CD4-positive, alpha-beta T cell treated with Interleukin-21 for 1 hour (primary cell): ENCODE measurements around the gene FAM149A.

Source experiments
- DNase-seq: peaks from one replicate; pipeline ENCODE4 v3.0.0-alpha.2; 2020

FAM149A gene

GRCh38 chr4:186161138-186161537 is 56.6 kb downstream of the FAM149A start:
- peak; percentile 30 for DNase-seq

GRCh38 chr4:186166852-186167512 is 62.5 kb downstream of the FAM149A start:
- no peak for DNase-seq

GRCh38 chr4:186167605-186168004 is 63.1 kb downstream of the FAM149A start:
- no peak for DNase-seq

GRCh38 chr4:186168750-186169149 is 64.2 kb downstream of the FAM149A start:
- no peak for DNase-seq

DNA sequence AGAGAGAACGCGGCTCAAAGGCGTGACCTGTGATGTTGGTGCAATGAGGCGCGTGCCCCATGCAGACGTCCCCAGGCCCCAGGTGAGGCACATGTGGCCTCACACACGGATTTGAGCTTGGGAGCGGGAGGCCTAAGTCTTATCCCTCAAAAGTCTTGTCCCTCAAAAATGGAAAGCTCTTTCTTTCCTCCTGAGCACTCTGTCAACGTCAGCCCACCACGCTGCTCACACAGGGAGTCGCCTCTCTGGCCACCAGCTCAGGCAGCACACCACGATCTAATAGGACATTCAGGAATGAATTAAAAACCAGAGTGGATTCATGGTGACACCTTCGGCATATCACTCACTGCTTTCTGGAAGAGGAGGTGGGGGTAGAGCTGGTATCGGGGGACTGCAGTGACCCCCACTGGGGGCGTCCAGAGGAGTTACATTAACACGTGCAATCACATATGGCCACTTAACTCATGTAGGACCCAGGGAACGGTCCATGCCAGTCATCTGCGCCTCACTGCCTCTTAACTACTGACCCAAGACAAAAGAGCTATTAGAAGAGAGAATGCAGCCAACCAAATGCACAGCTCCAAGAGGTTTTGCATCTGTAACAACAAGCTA is 64.9 kb downstream of the FAM149A start:
- DNase-seq = no peak

- DNase-seq = no peak
Observed at GRCh38 chr4:186169945-186170802, 65.7 kb downstream of the FAM149A start.

- DNase-seq = no peak
Observed at GRCh38 chr4:186170966-186171365, 66.5 kb downstream of the FAM149A start.

GRCh38 chr4:186172546-186172945 is 68.0 kb downstream of the FAM149A start:
- no peak for DNase-seq

GRCh38 chr4:186188107-186188506 is 83.6 kb downstream of the FAM149A start:
- DNase-seq = no peak

- DNase-seq = no peak
Observed at GRCh38 chr4:186189656-186190055, 85.2 kb downstream of the FAM149A start.

DNA sequence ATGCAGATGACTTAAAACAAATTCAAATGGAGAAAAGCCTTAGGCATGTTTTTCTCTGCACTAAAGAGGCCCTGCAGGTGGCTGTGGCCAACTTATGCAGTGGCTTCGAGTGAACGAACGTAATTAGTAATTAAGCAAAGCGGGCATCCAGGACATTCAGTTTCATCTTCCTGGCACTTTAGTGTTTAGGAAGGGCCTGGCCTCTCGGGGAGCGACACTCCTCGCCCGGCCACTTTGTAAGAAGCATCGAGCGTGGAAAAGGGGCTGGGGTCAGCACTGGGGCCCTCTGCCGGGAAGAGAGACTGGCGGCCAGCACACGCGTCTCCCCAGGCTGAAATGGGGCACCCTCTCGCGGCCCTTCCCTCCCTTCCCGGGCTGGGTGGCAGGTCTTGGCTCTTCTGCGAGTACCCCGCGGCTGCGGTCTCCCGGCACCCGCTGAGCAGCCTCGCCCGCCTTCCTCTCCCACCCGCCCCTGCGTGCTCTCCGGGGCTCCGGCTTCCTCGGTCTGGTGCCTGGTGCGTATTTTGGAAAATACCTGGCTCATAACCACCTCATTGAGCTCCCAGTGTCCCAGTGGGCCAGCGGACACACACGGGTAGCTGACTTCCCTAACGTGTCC is 86.2 kb downstream of the FAM149A start:
- DNase-seq = peak; percentile 58

DNA sequence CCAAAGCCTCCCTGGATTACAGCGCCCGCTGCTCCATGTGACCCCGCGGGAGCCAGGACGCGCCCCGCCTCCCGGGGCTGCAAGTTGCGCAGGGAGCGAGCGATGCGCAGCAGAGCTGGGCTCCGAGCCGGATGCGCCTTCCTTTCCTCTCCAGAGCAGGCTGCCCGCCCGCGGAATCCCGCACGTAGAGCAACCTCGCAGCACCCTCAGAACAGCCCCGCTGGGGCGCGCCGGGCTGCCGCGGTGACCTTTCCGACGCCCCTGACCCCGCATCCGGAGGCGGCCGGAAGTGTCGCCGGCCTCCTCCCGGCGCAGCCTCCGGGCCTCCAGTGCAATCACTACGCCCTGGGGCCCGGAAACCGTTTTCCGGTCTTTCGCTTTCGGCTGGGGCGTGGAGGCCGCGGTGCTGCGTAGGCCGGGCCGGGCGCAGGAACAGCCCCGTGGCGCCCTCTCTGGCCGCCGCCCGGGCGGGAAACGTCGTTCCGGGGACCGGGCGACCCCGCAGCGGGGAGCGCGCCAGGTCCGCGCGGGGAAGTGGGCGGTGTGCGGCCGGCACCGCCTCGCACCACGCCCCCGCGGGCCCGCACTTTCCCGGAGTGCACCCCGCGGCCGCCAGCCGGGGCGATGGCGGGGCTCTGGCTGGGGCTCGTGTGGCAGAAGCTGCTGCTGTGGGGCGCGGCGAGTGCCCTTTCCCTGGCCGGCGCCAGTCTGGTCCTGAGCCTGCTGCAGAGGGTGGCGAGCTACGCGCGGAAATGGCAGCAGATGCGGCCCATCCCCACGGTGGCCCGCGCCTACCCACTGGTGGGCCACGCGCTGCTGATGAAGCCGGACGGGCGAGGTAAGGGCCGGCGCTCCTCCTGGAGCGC is 86.9 kb downstream of the FAM149A start, which contains the start of gene CYP4V2:
Gene CYP4V2, plus strand, starts transcription at position 368 of the 866 bp plus-strand sequence. Its CDS starts 257 bp downstream, at position 625.
- peak; percentile 91 for DNase-seq

GRCh38 chr4:186192066-186192612 is 87.6 kb downstream of the FAM149A start:
- peak; percentile 32 for DNase-seq

DNA sequence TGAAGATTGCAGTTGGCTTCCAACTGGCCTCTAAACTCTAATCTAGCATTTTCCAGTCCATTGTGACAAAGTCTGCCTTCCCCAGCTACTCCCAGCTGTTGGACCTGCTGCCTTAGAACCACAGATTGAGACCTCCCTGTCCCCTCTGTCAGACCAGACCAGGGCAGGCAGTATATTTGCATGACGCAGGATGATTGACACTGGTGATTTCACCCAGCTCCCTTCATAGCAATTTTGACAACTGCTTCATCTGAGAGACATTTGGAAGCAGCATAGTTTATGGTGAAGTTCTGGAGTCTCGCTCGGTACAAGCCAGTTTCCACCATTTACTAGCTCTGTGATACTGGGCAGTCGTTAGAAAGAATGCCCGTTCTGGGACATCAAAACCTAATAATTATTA is 89.3 kb downstream of the FAM149A start:
- DNase-seq = no peak

DNA sequence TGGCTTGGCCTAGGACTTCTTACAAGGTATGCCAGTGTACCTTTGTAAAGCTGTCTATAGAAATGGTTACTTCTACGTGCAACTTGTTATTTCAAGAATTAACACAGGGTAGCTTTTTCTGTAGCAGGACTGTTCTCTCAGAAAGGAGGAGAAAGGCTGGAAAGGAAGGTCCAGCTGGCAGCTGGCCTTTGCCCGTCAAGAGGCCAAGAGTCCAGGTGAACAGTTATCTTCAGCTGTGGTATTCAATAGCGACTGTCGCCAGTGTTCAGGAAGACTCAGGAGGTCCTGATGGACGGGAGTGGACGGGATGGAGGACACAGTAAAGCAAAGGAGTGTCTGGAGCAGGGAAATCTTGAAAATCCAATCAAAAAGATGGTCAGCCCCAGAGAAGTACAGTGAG is 91.6 kb downstream of the FAM149A start:
- DNase-seq = no peak

DNA sequence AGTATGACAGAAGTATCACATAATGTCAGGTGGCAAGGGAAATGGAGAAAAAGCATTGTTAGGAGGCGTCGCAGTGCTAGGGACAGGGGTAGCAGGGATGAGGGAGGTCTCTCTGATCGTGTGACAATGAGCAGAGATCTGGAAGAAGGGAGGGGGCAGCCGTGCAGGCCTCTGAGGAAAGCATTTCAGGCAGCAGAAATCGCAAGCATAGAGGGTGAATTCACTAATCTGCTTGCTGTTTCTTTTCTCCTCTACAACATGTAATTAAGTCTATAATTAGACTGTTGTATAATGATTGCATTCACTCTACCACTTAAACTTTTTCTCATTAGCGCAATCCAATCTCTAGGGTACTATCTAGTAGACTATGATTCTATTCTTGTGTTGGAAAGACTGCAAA is 96.0 kb downstream of the FAM149A start:
- DNase-seq = no peak

- no peak for DNase-seq
Observed at GRCh38 chr4:186201010-186201409, 96.5 kb downstream of the FAM149A start.

- peak; percentile 65 for DNase-seq
Observed at GRCh38 chr4:186201535-186202230, 97.2 kb downstream of the FAM149A start.

DNA sequence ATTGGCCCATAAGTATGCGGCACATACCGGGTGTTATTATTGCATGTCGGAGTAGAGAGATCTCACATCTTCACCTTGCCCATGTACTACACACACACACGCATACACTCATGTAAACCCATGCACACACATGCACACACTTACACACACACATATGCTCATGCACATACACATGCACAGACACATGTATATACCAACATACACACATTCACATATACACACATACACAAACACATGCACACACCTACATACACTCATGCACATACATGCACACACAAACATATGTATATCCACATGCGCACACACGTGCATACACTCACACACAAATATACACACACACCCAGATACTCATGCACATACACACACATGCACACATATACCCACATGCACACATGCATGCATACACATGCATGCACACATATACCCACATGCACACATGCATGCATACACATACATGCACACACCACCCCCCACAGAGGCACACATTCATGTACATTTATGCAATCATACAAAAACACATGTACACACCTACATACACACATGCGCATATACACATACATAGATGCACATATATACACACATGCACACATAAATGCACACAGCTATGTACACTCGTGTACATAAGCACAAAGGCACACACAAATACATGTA is 98.1 kb downstream of the FAM149A start:
- DNase-seq = no peak

- DNase-seq = no peak
Observed at GRCh38 chr4:186203406-186203805, 98.9 kb downstream of the FAM149A start.

DNA sequence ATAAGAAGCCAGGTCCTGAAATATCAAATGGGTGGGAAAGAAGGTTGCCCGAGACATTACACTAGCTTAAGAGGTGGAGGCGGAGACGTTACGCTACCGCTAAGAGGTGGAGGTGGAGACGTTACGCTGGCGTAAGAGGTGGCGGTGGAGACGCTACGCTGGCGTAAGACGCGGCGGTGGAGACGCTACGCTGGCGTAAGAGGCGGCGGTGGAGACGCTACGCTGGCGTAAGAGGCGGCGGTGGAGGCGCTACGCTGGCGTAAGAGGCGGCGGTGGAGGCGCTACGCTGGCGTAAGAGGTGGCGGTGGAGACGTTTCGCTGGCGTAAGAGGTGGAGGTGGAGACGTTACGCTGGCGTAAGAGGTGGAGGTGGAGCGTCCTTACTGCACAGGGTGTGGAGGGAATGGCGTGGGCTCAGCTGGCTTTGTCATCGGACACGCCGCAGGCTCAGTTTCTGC is 99.6 kb downstream of the FAM149A start:
- DNase-seq = peak; percentile 19
